Thymus (tissue), 11 donors: Measurements from ENCODE around the gene GCNT2. TPM values are rescaled to one million over a fixed set of nuclear protein-coding genes. Genes with fewer than 3 reads are reported as not detected.

Experiments
- DNase-seq, 9 donors: peaks; one replicate each; pipeline ENCODE4 v3.0.0-alpha.2; 2013; ENCODE audit warnings: low spot score in 9 of 9, low read depth in 6 of 9, missing footprints in 1 of 9
- H3K27ac ChIP-seq, 2 donors: one replicate each; pipeline ENCODE4 v1.5.1; 2013; ENCODE audit warnings: control low read depth in 1 of 2, low read depth in 1 of 2, low read length in 1 of 2, mild to moderate bottlenecking in 1 of 2, moderate library complexity in 1 of 2
- H3K27me3 ChIP-seq, 2 donors: one replicate each; pipeline ENCODE4 v1.5.1; 2013; ENCODE audit warnings: low read length in 1 of 2; ENCODE audit not compliant: control insufficient read depth in 2 of 2, insufficient read depth in 1 of 2
- H3K36me3 ChIP-seq, 2 donors: one replicate each; pipeline ENCODE4 v1.5.1; 2013; ENCODE audit warnings: low read length in 1 of 2, mild to moderate bottlenecking in 1 of 2, moderate library complexity in 1 of 2; ENCODE audit not compliant: control insufficient read depth in 2 of 2, insufficient read depth in 2 of 2
- H3K4me1 ChIP-seq, 2 donors: one replicate each; pipeline ENCODE4 v1.5.1; 2013; ENCODE audit warnings: low read length in 2 of 2; ENCODE audit not compliant: control insufficient read depth in 2 of 2, insufficient read depth in 2 of 2
- H3K4me3 ChIP-seq, 2 donors: one replicate each; pipeline ENCODE4 v1.5.1; 2013; ENCODE audit warnings: low read length in 2 of 2, control low read depth in 1 of 2, mild to moderate bottlenecking in 1 of 2
- H3K9me3 ChIP-seq, 2 donors: one replicate each; pipeline ENCODE4 v1.5.1; 2013; ENCODE audit warnings: low read length in 1 of 2, mild to moderate bottlenecking in 1 of 2; ENCODE audit not compliant: control insufficient read depth in 2 of 2, insufficient read depth in 1 of 2
- WGBS: extraction: QIAGEN DNeasy Blood & Tissue Kit; methylation state at CpG from one replicate; pipeline ENCODE4 v1.1.7; 2013; 5-methylcytosine and 5-hydroxymethylcytosine counted together
- polyA plus RNA-seq: library from polyadenylated mRNA; stranded (reverse); fragments of 200-250 nt; gene quantifications from one replicate; pipeline ENCODE4 v1.2.3, GENCODE V29; 2013
- total RNA-seq: library from RNA; stranded (reverse); fragments of 120-200 nt; gene quantifications from one replicate; pipeline ENCODE4 v1.2.4, GENCODE V29; 2013
- donor health status: healthy.

Gene GCNT2
- total and polyA plus RNA-seq, 2 donors, result 1.6 to 1.8 TPM

- DNase-seq, result no peak
- H3K27me3 ChIP-seq, result no peaks in the 10 kb centered on the region
- no peak overlapping the region for H3K27ac ChIP-seq
- H3K9me3 ChIP-seq, result no peaks in the 10 kb centered on the region
- H3K4me1 ChIP-seq, result peaks cover 0 to 2% of the 10 kb centered on the region in 2 donors
- no peak overlapping the region for H3K4me3 ChIP-seq
- 91% methylated on average over 1 of the region's 1 CpG for WGBS
- no peaks in the 10 kb centered on the region for H3K36me3 ChIP-seq
Measured at GRCh38 chr6:10535193-10535592, 14.0 kb downstream of the GCNT2 start.

DNA sequence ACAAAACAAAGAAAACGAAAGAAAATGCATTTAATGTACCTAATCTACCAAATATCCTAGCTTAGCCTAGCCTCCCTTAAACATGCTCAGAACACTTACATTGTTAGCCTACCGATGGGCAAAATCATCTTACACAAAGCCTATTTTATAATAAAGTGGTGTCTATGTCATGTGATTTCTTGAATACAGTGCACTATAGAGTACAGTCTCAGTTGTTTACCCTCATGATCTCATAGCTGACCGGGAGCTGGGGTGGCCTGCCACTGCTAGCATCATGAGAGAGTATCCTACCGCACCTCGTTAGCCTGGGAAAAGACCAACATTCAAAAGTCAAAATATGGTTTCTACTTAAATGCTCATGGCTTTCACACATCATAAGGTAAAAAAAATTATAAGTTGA is 16.6 kb downstream of the GCNT2 start:
- Histone ChIP-seq H3K36me3 (no peaks in the 10 kb centered on the region), H3K4me1 (no peaks in the 10 kb centered on the region), H3K27me3 (no peaks in the 10 kb centered on the region), H3K4me3 (no peak overlapping the region), H3K9me3 (no peaks in the 10 kb centered on the region), H3K27ac (no peak overlapping the region)
- 98% methylated on average over 5 of the region's 5 CpGs for WGBS
- DNase-seq, result no peak

DNA sequence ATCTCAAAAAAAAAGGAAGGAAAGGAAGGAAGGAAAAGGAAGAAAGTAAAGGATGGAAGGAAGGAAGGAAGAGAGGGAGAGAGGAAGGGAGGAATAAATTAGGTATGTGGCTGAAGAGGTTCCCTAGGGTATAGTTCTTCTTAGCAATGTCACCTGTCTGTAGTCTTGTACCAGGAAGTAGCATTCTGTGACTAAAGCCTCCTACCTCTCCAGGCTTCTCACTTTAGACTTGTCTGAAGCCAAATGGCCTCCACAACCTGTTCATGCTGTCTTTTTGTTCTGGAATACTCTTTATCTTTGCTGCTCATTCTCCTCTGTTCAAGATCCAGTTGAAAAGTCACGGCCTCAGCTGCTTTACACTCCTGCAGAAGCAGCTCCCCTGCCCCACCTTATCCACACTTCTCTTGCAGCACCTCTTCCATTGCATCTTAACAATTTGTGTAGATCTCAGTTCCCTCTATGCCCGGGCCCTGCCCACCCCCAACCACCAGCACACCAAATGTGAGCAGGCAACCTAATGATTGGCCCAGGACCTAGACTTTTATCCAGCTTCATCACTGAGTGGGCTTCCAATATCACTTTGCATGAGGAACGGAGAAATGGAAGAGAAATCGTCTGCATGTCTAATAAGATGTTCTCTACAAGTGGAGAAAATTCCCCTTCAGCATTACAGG is 19.1 kb downstream of the GCNT2 start:
- H3K4me3 ChIP-seq, result no peak overlapping the region
- DNase-seq, result no peak
- 95% methylated on average over 4 of the region's 4 CpGs for WGBS
- H3K9me3 ChIP-seq, result no peaks in the 10 kb centered on the region
- no peak overlapping the region for H3K27ac ChIP-seq
- no peaks in the 10 kb centered on the region for H3K36me3 ChIP-seq
- H3K4me1 ChIP-seq, result no peaks in the 10 kb centered on the region
- no peaks in the 10 kb centered on the region for H3K27me3 ChIP-seq

DNA sequence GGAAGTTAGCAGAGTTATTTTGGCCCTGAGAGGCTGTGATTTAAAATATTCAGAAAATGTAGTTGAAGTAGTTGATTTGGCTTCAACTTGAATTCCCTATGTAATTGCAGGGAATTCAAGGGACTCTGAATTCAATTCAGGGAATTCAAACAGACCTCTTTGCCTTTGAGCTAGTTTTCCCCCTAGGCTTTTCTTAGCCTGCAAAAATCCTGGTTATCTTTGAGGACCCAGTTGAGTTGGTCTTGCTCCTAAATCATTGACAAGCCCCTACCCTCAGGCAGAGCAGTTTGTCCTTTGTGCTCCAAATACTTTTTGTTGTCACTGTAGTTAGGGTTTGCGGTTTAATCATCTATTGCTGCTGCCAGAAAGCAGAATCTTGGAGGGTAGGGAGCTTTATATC is 20.4 kb downstream of the GCNT2 start:
- no peak for DNase-seq
- H3K9me3 ChIP-seq, result no peaks in the 10 kb centered on the region
- 96% methylated on average over 1 of the region's 1 CpG for WGBS
- H3K27ac ChIP-seq, result no peak overlapping the region
- H3K4me1 ChIP-seq, result no peaks in the 10 kb centered on the region
- no peaks in the 10 kb centered on the region for H3K27me3 ChIP-seq
- no peak overlapping the region for H3K4me3 ChIP-seq
- H3K36me3 ChIP-seq, result no peaks in the 10 kb centered on the region

- DNase-seq, result no peak
- 93% methylated on average over 2 of the region's 2 CpGs for WGBS
- Histone ChIP-seq H3K27ac (no peak overlapping the region), H3K9me3 (no peaks in the 10 kb centered on the region), H3K27me3 (no peaks in the 10 kb centered on the region), H3K36me3 (no peaks in the 10 kb centered on the region), H3K4me1 (no peaks in the 10 kb centered on the region), H3K4me3 (no peak overlapping the region)
Measured at GRCh38 chr6:10542213-10542612, 21.1 kb downstream of the GCNT2 start.

DNA sequence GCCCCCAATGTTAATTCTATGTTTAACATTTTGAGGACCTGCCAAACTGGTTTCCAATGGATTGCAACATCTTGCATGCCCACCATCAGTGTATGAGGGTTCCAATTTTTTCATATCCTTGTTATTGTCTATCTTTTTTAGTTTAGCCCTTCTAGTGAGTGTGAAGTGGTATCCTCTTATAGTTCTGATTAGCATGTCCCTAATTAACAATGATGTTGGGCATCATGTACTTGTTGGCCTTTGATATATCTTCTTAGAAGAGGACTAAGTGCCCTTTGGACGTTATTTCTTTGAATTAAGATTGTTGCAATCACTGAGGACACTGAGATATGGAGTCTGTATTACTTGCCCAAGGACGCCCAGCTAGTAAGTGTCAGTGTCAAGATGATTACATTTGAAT is 22.3 kb downstream of the GCNT2 start:
- Histone ChIP-seq H3K9me3 (no peaks in the 10 kb centered on the region), H3K4me3 (no peak overlapping the region), H3K36me3 (no peaks in the 10 kb centered on the region), H3K27me3 (no peaks in the 10 kb centered on the region), H3K4me1 (no peaks in the 10 kb centered on the region), H3K27ac (no peak overlapping the region)
- WGBS, result 96% methylated on average over 2 of the region's 2 CpGs
- DNase-seq, result no peak

DNA sequence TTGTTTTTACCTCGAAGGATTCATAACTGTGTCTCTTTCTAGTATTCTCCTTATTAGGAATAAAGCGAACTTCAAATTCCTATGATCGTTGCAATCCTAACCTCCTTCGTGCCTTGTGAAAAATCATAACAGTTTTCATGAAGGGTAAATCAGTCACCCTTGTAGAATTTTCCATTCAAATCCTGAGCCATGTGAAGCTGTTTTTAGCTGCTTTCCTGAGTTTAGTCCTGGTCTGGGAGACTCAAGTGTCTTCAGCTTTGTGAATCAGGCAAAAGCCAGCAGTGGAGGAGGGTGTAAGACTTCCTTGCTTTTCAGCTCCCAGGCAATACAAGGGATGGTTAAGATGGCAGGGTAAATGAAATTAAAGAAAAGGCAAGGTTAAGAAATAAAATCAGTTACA is 24.3 kb downstream of the GCNT2 start:
- H3K4me3 ChIP-seq, result no peak overlapping the region
- H3K27me3 ChIP-seq, result no peaks in the 10 kb centered on the region
- no peaks in the 10 kb centered on the region for H3K4me1 ChIP-seq
- no peaks in the 10 kb centered on the region for H3K36me3 ChIP-seq
- H3K9me3 ChIP-seq, result no peaks in the 10 kb centered on the region
- 93% methylated on average over 4 of the region's 4 CpGs for WGBS
- no peak for DNase-seq
- H3K27ac ChIP-seq, result no peak overlapping the region

- Histone ChIP-seq H3K9me3 (no peaks in the 10 kb centered on the region), H3K4me3 (no peak overlapping the region), H3K27ac (no peak overlapping the region), H3K4me1 (no peaks in the 10 kb centered on the region), H3K36me3 (no peaks in the 10 kb centered on the region), H3K27me3 (no peaks in the 10 kb centered on the region)
- no peak for DNase-seq
Measured at GRCh38 chr6:10547809-10548208, 26.7 kb downstream of the GCNT2 start.

- no peak for DNase-seq
- H3K27ac ChIP-seq, result no peak overlapping the region
- whole genome bisulfite sequencing, result 96% methylated on average over 1 of the region's 1 CpG
- H3K4me3 ChIP-seq, result no peak overlapping the region
- H3K36me3 ChIP-seq, result no peaks in the 10 kb centered on the region
- peaks cover 0 to 4% of the 10 kb centered on the region in 2 donors for H3K4me1 ChIP-seq
- no peaks in the 10 kb centered on the region for H3K9me3 ChIP-seq
- no peaks in the 10 kb centered on the region for H3K27me3 ChIP-seq
Measured at GRCh38 chr6:10550764-10551163, 29.6 kb downstream of the GCNT2 start.
